Duodenal mucosa (tissue), 2 donors: ENCODE measurements around the gene HYKK.
A peak's percentile ranks its signal among the peaks of the same experiment; 100 is the strongest.
"Not testable (repeated sequence)": the region's sequence is repeated elsewhere in the genome, so short reads cannot be mapped to it uniquely, and the experiment has no call there.

Source experiments
- H3K27ac ChIP-seq: one replicate; pipeline ENCODE4 v1.7.0; 2013; ENCODE audit warnings: low read depth, low read length
- H3K27me3 ChIP-seq, 2 donors: one replicate each; pipeline ENCODE4 v1.7.0; 2013; ENCODE audit warnings: low read length in 2 of 2, control low read depth in 1 of 2; ENCODE audit not compliant: insufficient read depth in 2 of 2, control insufficient read depth in 1 of 2
- H3K36me3 ChIP-seq, 2 donors: one replicate each; pipeline ENCODE4 v1.7.0; 2013; ENCODE audit warnings: low read length in 2 of 2, control low read depth in 1 of 2; ENCODE audit not compliant: insufficient read depth in 2 of 2, control insufficient read depth in 1 of 2
- H3K4me1 ChIP-seq, 2 donors: one replicate each; pipeline ENCODE4 v1.7.0; 2013; ENCODE audit warnings: low read length in 2 of 2, control low read depth in 1 of 2; ENCODE audit not compliant: insufficient read depth in 2 of 2, control insufficient read depth in 1 of 2
- H3K4me3 ChIP-seq, 2 donors: one replicate each; pipeline ENCODE4 v1.7.0; 2013; ENCODE audit warnings: low read length in 2 of 2, low read depth in 1 of 2
- H3K9ac ChIP-seq, 2 donors: one replicate each; pipeline ENCODE4 v1.7.0; 2013; ENCODE audit warnings: low read length in 2 of 2, low read depth in 1 of 2
- H3K9me3 ChIP-seq, 2 donors: one replicate each; pipeline ENCODE4 v1.7.0; 2013; ENCODE audit warnings: low read length in 2 of 2, control low read depth in 1 of 2; ENCODE audit not compliant: control insufficient read depth in 1 of 2

The HYKK gene

DNA sequence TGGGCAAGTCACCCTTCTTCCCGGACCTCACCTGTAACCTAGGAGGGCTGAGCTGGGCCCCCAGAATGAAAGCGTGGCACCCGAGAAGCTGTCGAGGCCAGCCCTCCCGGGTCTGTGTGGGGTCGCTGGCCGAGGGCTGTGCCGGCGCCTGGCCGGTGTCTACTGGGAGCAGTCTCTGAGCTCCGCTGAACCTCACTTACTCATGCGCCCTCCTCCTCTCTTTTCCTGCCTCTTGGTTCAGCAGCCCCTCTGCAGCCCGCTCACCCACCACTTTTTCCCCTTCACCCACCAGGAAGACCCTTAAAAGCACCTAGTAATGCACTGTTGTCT is 419 bp downstream of the HYKK start:
- H3K4me3 ChIP-seq, result peak overlapping the region; percentile 95 to 96
- H3K4me1 ChIP-seq, result peaks cover 6 to 11% of the 10 kb centered on the region in 2 donors
- H3K36me3 ChIP-seq, result no peaks in the 10 kb centered on the region
- H3K27me3 ChIP-seq, result no peaks in the 10 kb centered on the region
- H3K27ac ChIP-seq, result peak overlapping the region; percentile 65
- no peaks in the 10 kb centered on the region for H3K9me3 ChIP-seq
- H3K9ac ChIP-seq, result peak overlapping the region; percentile 84 to 94

- Histone ChIP-seq H3K9ac (peak overlapping the region; percentile 84 to 94), H3K4me1 (peaks cover 6 to 11% of the 10 kb centered on the region in 2 donors), H3K9me3 (no peaks in the 10 kb centered on the region), H3K36me3 (no peaks in the 10 kb centered on the region), H3K27me3 (no peaks in the 10 kb centered on the region), H3K27ac (peak overlapping the region; percentile 65), H3K4me3 (peak overlapping the region; percentile 95 to 96)
Observed at GRCh38 chr15:78508272-78508671, 895 bp downstream of the HYKK start.

DNA sequence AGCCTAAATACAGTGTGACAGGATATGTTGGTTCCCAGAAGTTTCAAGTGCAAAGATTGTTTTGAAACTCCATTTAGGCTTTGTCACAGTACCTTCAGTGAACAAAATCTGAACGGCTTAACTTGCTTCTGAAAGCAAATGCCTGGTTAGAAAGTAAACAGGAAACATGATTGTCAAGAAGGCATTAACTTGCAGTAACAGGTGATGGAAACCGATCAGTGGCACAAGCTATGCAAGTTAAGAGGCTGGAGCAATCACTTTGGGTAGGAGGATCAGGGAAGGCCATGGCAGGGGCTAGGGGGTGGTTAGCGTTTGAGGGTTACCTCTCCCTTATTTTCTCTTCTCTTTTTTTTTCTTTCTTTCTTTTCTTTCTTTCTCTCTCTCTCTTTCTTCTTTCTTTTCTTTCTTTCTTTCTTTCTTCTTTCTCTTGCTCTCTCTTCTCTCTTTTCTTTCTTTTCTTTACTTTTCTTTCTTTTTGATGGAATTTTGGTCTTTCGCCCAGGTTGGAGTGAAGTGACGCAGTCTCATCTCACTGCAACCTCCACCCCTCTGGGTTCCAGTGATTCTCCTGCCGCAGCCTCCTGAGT is 2.4 kb downstream of the HYKK start:
- Histone ChIP-seq H3K9ac (no peak overlapping the region), H3K27me3 (no peaks in the 10 kb centered on the region), H3K27ac (no peak overlapping the region), H3K36me3 (peaks cover 0 to 3% of the 10 kb centered on the region in 2 donors), H3K4me1 (peaks cover 6 to 11% of the 10 kb centered on the region in 2 donors), H3K9me3 (no peaks in the 10 kb centered on the region), H3K4me3 (no peak overlapping the region)

GRCh38 chr15:78520035-78520434 is 12.7 kb downstream of the HYKK start:
- H3K4me3 ChIP-seq, H3K27ac ChIP-seq, H3K4me1 ChIP-seq, H3K9me3 ChIP-seq, H3K9ac ChIP-seq, H3K27me3 ChIP-seq: not testable (repeated sequence)
- H3K36me3 ChIP-seq, result peaks cover 0 to 11% of the 10 kb centered on the region in 2 donors

DNA sequence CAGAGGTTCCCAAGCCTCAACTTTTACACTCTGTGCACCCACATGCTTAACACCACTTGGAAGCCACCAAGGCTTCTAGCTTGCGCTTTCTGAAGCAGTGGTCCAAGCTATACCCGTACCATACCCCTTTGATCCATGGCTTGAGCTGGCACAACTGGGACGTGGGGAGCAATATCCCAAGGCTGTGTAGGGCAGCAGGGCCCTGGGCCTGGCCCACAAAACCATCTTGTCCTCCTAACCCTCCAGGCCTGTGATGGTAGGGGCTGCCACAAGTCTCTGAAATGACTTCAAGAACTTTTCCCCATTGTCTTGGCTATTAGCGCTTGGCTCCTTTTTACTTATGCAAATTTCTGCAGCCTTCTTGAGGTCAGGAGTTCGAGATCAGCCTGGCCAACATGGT is 16.9 kb downstream of the HYKK start:
- no peak overlapping the region for H3K27ac ChIP-seq
- peaks cover 0 to 3% of the 10 kb centered on the region in 2 donors for H3K36me3 ChIP-seq
- H3K27me3 ChIP-seq, result no peaks in the 10 kb centered on the region
- no peaks in the 10 kb centered on the region for H3K9me3 ChIP-seq
- H3K4me1 ChIP-seq, result no peaks in the 10 kb centered on the region
- H3K4me3 ChIP-seq, result no peak overlapping the region
- H3K9ac ChIP-seq, result no peak overlapping the region

GRCh38 chr15:78527325-78527724 is 19.9 kb downstream of the HYKK start:
- H3K9ac ChIP-seq, result no peak overlapping the region
- H3K9me3 ChIP-seq, result no peaks in the 10 kb centered on the region
- no peak overlapping the region for H3K27ac ChIP-seq
- no peaks in the 10 kb centered on the region for H3K4me1 ChIP-seq
- peaks cover 0 to 4% of the 10 kb centered on the region in 2 donors for H3K36me3 ChIP-seq
- H3K4me3 ChIP-seq, result no peak overlapping the region
- H3K27me3 ChIP-seq, result no peaks in the 10 kb centered on the region

- Histone ChIP-seq H3K36me3 (peaks cover 0 to 4% of the 10 kb centered on the region in 2 donors), H3K27ac (no peak overlapping the region), H3K9ac (no peak overlapping the region), H3K4me1 (no peaks in the 10 kb centered on the region), H3K27me3 (no peaks in the 10 kb centered on the region), H3K4me3 (no peak overlapping the region), H3K9me3 (no peaks in the 10 kb centered on the region)
Observed at GRCh38 chr15:78533331-78533730, 26.0 kb downstream of the HYKK start.

DNA sequence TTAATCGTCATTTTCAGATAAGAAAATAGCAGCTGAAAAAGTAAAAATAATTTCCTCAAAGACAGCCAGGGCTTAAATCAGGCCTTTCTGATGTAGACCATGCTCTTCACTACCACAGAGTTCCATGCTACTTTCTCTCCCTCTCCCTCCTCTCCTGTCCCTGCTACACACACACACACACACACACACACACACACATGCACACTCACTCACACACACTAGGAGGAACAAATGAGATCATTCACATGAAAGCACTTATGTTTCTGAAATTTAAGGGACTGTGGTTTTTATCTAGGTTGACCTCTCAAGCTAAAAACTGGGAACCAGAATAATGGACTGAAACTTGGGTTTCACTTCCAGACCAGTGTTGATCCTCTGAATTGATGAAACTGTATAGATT is 28.8 kb downstream of the HYKK start:
- Histone ChIP-seq H3K27ac (no peak overlapping the region), H3K27me3 (no peaks in the 10 kb centered on the region), H3K36me3 (peaks cover 0 to 4% of the 10 kb centered on the region in 2 donors), H3K4me3 (no peak overlapping the region), H3K9me3 (no peaks in the 10 kb centered on the region), H3K4me1 (no peaks in the 10 kb centered on the region), H3K9ac (no peak overlapping the region)

- Histone ChIP-seq H3K27ac (no peak overlapping the region), H3K36me3 (no peaks in the 10 kb centered on the region), H3K9ac (no peak overlapping the region), H3K4me1 (peaks cover 6 to 7% of the 10 kb centered on the region in 2 donors), H3K27me3 (no peaks in the 10 kb centered on the region), H3K4me3 (no peak overlapping the region), H3K9me3 (no peaks in the 10 kb centered on the region)
Observed at GRCh38 chr15:78537266-78537905, 30.0 kb downstream of the HYKK start.

DNA sequence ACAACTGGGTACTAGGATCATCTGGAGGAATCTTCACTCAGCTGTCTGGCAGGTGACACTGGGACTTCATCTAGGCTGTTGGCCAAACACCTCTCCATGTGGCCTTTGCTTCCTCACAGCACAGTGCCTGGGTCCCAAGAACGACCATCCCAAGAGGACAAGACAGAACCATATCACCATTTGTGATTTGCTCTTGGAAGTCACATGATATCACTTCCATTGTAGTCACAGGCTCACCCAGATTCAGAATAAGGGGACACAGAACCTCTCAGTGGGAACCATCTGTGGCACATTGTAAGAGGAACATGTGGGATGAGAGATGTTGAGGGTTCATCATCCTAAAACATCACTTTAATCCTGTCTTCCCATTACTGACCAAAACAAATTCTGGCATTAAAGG is 31.0 kb downstream of the HYKK start:
- no peak overlapping the region for H3K9ac ChIP-seq

More for the DNA sequence above, 31.0 kb downstream of the HYKK start:
- H3K27me3 ChIP-seq, result no peaks in the 10 kb centered on the region
- no peak overlapping the region for H3K4me3 ChIP-seq
- peaks cover 7 to 10% of the 10 kb centered on the region in 2 donors for H3K4me1 ChIP-seq
- no peak overlapping the region for H3K27ac ChIP-seq
- no peaks in the 10 kb centered on the region for H3K36me3 ChIP-seq
- no peaks in the 10 kb centered on the region for H3K9me3 ChIP-seq
